Measurements from ENCODE around the gene DENND6B.

GRCh38 chr22:50260434-50260800, 66.4 kb downstream of the DENND6B start:
- TF ChIP-seq CBX3 (IDR thresholded peaks at IDR 0.05; ENCODE audit: low read depth), result no peak
- no peak for TF ChIP-seq CEBPB (IDR thresholded peaks at IDR 0.05; ENCODE audit: low read depth)
